Stimulated activated CD8-positive, alpha-beta memory T cell treated with anti-CD3 and anti-CD28 coated beads, Interleukin-7, amount 100 ng/mL, for 4 hours (primary cell): ENCODE results near the gene CTR9.

Experiments used
- DNase-seq, 2 donors: peaks; one replicate each; pipeline ENCODE4 v3.0.0-alpha.2; 2020; ENCODE audit warnings: low read depth in 2 of 2

Gene CTR9

DNA sequence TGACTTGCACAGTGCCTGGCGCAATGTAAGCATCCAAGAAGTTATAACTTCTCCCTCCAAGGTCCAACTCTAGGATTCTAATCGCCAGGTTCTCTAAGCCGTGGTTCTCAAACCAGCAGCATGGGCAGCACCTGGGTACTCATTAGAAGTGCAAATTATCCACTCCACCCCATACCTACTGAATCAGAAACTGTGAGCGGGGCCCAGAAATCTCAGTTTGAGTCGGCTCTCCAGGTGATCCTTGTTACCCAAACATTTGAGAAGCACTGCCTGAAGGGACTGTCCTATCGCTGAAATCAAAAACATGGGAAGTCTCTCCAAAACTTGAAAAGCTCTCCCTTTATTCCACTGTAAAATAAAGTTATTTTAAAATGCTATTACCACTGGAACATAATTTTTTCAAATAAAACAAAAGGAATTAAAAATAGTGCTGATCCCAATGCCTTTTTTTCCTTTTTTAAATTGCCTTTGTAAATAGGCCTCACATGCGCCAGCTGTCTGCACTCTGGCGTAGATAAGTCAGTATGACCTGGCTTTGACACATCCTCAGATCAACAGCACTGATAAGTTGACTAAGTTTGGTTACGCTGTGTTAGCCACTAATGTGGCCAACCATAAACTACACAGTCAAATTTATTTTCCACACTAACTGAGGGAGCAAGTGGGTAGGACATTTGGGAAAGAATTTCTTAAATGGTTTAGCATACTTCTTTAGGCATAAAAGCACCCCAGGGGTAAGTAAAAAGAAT, 8.4 kb upstream of the CTR9 start:
- DNase-seq, result peak in 1 of 2 donors; percentile 30

DNA sequence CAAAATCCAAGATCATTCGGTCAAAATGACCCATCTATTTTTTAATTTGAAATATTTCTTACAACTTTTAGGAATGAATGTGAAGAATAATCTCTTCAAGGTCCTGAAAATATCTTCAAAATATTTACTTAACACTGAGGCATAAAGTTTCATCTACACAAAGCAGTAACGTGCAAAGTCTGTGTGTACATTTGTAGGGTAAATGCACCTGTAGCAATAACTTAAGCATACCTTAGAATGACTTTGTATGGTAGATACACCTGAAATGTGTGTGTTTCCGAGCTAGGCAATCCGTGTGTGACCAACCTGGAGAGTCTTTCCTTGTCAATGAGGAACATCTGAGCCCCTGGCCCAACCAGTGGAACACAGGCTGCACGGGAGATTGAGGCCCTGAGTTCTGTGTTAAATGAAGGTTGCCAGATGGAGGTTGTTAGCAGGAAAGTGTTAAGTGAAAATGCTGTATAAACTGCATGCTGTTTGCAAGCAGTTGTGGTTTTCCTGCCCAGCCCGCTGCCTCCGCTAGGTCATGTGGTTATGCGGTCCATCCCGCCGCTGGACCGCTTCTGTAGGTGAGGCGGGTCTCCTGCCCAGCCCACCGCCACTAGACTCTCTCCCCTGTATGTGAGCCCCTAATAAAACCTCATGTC, 7.6 kb upstream of the CTR9 start:
- DNase-seq, result peak in 1 of 2 donors; percentile 47

DNA sequence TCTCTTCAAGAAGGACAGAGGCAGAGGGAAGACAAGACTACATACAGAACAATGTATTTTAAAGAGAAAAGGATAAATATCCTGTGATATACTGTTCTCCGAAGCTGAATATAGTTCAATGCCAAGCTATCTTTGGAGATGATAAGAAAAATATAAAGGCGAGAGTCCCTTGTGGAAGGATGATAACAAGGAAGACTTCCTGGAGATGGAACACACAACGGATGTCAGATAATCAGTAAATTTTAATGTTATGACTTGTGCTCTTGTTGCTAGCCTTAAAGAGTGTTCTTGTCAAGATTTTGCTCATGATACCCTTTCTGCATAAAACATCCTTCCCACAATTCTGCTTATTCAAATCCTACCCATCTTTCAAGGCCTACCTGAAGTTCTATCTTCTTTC, 6.8 kb upstream of the CTR9 start:
- no peak for DNase-seq

DNA sequence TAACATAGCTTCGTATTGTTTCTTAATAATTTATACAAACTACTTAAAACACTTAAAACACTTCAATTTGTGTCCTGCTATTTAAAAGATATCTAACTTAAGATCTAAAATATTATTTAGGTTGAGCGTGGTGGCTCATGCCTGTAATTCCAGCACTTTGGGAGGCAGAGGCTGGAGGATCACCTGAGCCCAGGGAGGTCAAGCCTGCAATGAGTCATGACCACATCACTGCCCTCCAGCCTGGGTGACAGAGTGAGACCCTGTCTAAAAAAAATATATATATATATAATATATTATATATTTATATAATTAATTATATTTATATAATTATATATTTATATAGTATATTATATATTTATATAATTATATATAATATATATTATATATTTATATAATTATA, 4.2 kb upstream of the CTR9 start:
- DNase-seq, result no peak

DNA sequence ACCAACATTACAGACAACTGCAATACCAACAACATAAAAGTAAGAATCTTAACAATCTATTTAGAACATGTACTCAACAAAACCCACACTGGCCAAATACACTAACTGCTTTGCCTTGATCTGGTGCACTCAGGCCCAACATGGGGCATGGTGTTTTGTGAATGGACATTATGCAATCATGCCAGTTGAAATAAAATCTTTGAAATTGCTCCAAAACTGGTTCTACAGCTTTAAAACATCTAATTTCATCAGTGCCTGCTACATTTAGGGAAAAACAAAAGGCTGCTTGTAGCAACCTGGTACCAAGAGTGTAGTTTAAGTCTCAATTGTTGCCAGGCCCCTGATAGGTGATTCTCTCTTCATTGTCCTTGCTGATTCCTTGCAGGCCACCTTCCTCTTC, 3.3 kb upstream of the CTR9 start:
- DNase-seq, result no peak

DNA sequence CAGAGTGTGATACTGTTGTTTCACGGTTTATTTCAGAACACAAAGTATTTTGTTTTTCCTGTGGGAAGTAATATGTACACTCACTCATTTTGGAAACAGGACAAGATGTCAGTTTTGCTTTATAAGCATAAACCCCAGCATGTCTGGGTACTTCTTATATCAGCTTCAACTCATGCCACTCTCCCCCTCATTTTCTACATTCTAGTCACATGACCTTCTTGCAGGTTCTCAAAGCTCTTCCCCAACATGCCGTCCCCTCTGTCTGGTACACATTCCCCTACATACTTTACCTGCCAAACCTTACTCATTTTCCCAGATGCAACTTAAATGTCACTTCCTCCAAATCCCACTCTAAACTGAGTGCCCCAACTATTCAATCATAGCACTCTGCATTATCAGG, 1.6 kb upstream of the CTR9 start:
- DNase-seq, result no peak

DNA sequence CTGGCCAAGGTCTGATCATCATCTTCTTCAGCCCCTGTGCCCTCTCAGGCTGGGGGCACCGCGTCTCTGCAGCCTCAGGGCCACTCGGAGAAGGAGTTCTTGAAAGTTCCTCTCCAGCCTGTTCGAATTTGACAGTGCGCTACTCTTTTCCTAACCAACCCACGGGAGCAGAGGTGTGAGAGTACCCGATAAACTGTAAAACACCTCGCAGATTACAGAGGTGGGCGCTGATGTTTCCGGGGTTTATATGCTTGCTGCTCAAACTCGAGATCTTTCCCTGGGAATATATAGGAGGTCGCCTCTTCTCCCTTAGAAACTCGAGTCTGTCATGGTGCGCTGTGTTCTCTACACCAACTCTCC, 515 bp downstream of the CTR9 start:
- no peak for DNase-seq

DNA sequence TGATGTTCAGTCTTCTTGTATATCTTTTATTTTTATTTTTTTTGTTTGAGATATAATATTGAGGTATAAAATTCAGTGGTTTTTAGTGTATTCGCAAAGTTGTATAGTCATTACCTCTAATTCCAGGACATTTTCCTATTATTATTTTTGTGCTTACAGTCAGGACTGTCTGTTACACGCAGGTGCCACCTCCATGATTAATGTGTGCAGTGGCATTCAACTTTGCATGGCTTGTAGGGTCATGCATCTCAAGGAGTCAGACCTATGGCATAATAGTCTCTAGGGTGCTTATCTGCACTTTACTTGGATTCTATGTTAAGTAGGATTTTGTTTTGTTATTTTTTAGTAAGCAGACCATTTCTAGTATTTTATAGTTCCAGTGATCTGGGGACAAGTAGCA, 1.0 kb downstream of the CTR9 start:
- no peak for DNase-seq

DNA sequence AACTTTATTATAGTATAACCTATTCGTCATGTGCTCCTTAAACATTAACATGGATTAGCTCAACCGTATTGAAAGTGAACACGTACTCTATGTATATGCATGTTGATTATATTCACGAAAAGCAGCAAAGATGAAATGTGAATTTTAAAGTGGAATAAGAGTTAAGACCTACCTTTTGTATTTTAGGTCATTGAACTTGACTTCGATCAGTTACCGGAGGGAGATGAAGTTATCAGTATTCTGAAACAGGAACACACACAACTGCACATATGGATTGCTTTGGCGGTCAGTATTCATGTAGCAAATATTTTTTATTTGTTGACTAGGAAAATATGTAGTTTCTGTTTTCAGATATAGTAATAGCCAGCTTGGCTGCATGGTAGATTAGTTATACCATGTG, 1.4 kb downstream of the CTR9 start:
- DNase-seq, result no peak

DNA sequence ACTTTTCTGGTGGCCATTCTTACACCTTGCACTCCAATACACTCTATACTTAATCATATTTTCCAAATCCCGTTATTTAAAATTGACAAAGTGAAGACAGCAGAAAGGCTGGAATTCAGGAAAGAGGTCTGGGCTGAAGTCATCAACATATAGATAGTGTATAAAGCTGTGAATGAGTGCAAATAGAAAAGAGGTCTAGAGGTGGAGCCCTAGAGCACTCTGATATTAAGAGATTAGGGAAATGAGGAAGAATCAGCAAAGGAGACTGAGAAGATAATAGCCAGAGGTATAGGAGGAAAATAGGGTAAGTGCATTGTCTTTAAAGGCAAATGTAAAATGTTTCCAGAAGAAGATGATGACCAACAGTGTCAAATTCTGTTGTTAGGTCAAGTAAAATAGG, 7.9 kb downstream of the CTR9 start:
- no peak for DNase-seq

DNA sequence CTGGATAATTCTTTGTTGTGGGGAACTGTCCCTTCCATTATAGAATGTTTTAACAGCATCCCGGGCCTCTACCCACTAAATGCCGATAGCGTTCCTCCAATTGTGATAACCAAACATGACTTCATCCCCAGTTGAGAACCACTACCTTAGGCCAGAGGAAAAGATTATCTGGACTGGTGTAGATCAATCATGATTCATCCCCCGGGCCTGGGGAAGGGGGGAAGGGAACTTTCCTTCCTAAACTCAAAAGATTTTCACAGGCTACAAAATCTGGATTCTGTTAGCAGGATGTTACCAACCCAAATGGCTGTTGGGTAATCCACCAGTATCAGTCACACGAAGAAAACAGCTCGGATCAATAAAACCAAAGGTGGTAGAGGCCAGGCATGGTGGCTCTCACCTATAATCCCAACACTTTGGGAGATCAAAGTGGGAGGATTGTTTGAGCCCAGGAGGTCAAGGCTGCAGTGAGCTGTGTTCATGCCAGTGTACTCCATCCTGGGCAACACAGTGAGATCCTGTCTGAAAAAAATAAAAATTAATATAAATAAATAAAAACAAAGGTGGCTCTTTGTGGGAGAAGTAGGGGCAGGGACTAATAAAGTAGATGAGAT, 10.1 kb downstream of the CTR9 start:
- DNase-seq, result no peak

DNA sequence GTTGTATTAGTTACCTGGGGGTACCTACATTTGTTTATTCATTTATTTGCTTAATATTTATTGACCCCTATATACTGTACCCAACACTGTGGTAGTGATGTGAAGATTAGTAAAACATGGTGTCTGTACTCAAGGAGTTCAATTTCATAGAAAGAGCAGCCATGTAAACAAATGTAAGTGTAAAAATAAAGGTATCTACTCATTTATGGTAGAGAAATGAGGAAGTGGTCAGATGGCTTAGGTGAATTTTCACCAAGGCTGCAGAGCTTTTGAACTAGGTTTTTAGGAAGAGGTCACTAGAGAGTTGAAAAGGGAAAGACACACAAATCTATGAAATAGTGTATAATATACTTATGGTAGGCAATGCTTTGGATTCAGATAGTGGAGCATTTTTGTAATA, 11.1 kb downstream of the CTR9 start:
- DNase-seq, result no peak

DNA sequence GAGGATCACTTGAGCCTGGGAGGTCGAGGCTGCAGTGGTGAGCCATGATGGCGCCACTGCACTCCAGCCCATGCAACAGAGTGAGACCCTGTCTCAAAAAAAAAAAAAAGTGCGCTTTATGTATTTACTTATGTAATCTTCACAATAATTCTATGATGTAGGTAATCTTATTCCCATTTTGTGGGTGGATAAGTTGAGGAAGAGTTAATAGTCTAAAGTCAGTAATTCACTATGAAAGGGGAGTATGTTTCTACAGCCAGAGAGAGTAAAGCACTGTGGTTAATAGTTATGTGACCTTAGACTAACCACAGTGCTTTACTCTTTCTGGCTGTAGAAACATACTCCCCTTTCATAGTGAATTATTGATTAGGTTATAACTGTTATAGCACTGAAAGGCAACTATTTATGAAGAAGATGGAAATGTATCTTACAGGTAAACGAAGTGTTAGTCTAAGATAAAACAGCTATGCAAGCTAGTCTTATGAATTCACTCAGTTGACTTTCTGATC, 11.9 kb downstream of the CTR9 start:
- no peak for DNase-seq

DNA sequence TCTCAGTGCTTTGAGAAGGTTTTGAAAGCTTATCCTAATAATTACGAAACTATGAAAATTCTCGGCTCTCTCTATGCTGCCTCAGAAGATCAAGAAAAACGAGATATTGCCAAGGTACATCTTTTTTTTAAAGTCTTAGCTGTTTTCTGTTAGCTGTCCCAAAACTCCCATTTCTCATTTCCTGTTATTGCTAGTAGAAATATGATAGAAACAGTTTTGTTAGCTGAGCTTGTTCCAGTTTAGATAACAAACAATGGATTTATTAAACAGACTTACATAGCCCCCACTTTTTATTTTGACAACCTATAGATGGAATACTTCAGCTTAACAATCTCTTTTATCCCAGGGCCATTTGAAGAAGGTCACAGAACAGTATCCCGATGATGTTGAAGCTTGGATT, 12.7 kb downstream of the CTR9 start:
- DNase-seq, result no peak

DNA sequence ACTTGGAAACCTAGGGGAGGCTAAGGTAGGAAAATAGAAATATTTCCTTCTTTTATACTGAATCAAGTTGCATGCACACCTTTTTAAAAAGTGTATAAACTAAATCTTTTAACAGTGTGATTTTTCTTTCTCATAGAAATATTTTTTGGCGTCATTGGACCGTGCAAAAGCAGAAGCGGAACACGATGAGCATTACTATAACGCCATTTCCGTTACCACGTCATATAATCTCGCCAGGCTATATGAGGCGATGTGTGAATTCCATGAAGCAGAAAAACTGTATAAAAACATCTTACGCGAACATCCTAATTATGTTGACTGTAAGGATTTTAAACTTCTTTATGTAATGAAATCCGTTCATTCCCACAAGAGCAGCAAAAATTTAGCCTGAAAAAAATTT, 13.4 kb downstream of the CTR9 start:
- DNase-seq, result no peak

DNA sequence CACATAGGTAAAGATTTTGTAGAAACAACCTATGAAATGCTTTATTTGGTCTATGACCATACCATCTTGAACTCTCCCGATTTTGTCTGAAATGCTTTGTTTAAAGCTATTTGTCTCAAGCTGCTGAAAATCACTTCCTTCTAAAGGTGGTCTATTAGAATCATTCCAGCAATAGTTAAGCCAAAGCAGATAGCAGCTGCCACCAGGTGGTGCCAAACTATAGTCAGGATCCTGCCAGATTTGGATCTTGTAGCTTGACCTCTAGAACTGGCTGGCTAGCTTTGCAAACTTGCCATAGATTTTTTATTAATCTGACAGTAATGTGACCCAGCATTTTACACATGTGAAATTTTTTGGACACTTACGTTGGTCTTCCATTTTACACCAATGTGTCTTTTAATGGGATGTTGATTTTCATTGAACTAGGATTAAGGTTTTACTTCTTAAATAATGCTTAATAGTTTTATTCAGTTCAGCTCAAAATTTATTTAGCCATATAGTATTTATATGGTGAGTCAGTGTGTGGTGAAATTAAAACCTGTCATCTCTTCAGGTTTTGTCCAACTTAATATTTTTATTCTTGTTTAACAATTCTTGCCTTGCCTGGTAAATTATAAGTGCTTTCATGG, 19.7 kb downstream of the CTR9 start:
- no peak for DNase-seq

DNA sequence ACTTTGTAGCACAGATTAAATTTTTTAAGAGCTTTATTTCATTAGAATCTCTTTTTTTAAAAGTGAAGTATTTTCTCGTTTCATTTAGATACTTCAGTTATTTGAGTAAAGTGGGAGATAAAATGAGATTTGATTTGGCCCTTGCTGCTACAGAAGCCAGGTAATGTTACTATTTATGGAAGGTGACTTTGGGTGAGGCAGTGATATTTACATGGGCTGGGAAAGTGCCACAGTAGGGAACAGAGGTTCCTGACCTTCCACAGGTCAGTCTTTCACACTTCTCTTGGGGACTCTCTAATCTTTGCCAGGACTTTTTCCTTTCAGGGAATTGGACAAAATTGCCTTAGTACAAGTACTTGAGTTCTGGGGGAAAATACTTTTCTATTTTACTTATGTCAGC, 20.4 kb downstream of the CTR9 start:
- DNase-seq, result no peak

DNA sequence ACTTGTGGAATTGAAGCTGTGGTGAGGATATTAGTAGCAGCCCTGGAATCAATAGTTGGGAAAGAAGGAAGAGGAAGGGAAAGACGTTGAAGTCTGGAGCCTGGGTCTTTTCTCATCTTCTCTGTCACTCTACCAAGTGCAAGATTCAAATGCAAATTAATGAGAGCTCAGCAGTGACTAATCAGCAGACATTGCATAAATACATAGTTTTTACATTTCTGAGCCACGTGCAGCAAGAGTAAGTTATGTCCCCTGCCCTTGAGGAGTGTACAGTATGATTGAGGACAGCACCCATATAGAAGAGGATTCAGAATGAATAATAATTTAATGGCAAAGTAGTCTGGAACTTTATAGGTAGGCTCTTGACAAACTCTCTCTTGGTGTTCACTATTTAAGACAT, 23.8 kb downstream of the CTR9 start:
- DNase-seq, result no peak

DNA sequence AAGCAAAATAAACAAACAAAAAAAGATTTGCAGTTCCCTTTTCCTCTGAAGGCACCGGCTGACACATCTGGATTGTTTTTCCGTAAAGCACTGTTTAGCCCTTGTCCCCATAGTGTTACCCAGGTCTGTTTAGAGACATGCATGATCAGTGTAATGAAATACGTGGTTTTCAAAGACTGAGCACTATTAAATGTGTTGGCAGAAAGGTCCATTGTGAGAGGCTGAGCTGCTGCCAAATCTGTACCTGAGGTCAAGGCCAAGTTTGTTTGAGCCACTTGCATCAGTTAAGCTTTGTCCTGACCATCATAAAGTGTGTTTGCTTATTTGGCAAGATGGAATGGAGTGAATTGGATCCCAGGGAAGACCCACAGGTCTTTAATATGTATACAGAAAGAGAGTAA, 26.3 kb downstream of the CTR9 start:
- DNase-seq, result no peak

DNA sequence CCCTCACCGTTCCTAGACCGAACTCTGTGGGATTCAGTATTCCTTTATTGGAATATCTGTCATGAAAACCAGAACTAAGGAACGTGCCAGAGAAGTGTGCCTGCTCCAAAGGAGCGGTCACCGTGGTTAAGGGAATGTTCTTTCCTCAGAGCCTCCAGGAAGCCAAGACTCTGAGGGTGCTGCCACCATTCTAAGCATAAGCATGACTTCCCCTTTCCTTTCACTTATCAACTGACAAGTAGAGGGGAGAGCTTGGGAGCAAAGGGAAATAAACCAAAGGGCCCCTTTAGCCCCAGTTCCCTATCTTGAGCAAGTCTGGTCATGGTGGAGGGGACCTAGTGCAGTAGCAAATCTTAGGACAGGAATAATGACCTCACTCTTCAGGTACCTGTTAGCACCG, 26.8 kb downstream of the CTR9 start:
- DNase-seq, result no peak

DNA sequence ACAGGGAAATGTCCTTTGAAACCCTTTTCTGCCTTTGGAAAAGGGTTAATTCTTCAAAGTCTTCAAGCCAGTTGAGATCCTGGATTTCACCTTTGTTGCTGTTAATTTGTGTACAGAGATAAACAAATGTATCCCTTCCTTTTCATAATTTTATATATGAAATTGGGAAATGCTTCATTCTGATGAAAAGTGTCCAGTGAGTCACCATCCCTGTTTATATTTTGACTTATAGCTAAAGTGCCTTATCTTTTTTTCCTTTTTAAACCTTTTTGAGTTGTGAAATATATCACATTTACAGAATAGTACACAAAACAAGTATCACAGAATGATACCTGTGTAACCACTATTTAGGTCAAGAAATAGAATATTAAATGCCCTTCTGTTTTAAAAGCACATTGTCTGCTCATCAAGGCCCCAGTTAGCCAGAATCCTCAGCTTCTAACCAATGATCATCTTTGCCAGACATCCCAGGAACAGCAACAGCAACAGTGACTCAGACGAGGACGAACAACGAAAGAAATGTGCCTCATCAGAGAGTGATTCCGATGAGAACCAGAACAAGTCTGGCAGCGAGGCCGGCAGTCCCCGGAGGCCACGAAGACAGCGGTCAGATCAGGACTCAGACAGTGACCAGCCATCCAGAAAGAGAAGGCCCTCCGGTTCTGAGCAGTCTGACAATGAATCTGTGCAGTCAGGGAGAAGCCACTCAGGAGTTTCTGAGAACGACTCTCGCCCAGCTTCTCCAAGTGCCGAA, 27.3 kb downstream of the CTR9 start:
- DNase-seq, result no peak

DNA sequence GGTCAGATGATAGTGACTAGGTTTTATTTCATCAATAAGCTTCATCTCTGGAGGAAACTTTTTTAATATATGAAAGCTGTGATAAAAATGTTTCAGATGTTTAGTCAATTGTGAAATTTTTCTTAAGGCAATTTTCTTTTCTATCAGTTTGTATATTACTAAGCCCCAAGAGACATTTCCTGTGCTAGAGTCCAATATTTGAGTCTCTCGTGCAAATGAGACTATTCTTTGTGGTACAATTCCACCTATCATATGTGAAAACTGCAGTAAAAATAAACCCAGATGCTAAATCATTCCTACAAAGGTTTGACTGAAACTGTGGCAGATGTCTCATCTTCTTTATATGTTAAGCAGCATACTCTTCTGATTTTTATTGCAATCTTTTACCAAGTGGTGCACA, 28.0 kb downstream of the CTR9 start:
- DNase-seq, result no peak
